ENCODE data around the gene SLC43A1.
A peak's percentile ranks its signal among the peaks of the same experiment; 100 is the strongest.

The SLC43A1 gene

DNA sequence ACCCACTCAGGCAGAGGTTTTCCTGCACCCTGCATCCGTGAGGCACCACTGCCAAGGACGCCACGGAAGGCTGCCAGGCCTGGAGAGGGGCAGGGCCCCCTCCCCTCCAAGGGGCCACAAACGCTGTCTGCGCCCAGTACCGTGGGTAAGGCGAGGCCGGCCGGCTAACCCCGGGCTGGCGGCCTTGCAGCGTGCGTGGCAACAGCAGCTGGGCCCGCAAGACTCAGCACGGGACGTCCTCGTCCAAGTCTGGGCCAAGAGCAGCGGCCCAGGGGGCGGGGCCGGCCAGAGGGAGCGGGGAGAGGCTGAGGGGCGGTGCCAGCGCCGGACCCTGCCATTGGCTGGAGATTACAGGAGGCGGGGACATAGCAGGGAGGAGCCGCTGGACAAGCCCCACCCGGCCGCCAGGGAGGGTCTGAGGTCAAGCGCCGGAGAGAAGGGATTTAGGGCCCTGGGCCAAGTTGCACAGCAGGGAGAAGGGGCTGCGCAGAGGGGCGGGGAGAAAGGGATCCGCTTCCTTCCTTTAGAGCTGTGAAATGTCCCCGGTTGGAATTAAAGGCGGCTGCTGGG is 16.0 kb downstream of the SLC43A1 start:
- H2BK15ac ChIP-seq (ENCODE audit: low read depth, poor library complexity, severe bottlenecking) = no peak overlapping the region
- H4K8ac ChIP-seq (ENCODE audit: low read length) = peak overlapping the region; percentile 59
- H3K9ac ChIP-seq (ENCODE audit: low read length) = peak overlapping the region; percentile 79
- H2AK5ac ChIP-seq (ENCODE audit: low read length, severe bottlenecking) = no peak overlapping the region
- peaks cover 0 to 27% of the 10 kb centered on the region in 2 experiments for H3K36me3 ChIP-seq (ENCODE audit: control insufficient read depth in 1 of 2, insufficient read depth in 2 of 2, low read depth in 1 of 2, low read length in 2 of 2)
- peaks cover 5% of the 10 kb centered on the region for H3K4me1 ChIP-seq (ENCODE audit: control insufficient read depth, insufficient read depth, low read depth, low read length)
- H3K4me2 ChIP-seq (ENCODE audit: low read length, poor library complexity, severe bottlenecking) = peak overlapping the region; percentile 81
- H2AFZ ChIP-seq (ENCODE audit: low read depth, low read length) = peak overlapping the region; percentile 87
- peak overlapping the region; percentile 37 to 63 for H3K4me3 ChIP-seq (ENCODE audit: insufficient read depth in 1 of 2, low read depth in 1 of 2, low read length in 2 of 2)
- peak overlapping the region in 1 of 2 experiments; percentile 37 for H2BK12ac ChIP-seq (ENCODE audit: low read length in 2 of 2)
- no peak overlapping the region for H2BK120ac ChIP-seq (ENCODE audit: low read depth, low read length)
- H4K91ac ChIP-seq (ENCODE audit: low read length) = peak overlapping the region; percentile 73
- H3K79me1 ChIP-seq (replicated peaks; ENCODE audit: low read length, poor library complexity, severe bottlenecking) = peaks cover 2% of the 10 kb centered on the region
- no peak overlapping the region for H2BK5ac ChIP-seq (ENCODE audit: low read depth, low read length, poor library complexity, severe bottlenecking)
- no peaks in the 10 kb centered on the region for H3K27me3 ChIP-seq (ENCODE audit: control insufficient read depth in 1 of 2, insufficient read depth in 1 of 2, low read length in 2 of 2)
- DNase-seq = peak; percentile 91
- peak overlapping the region in 1 of 2 experiments; percentile 86 for H3K14ac ChIP-seq (ENCODE audit: low read length in 2 of 2)
- H3K23ac ChIP-seq (ENCODE audit: low read length in 2 of 2) = no peak overlapping the region
- WGBS = 7% methylated on average over 28 of the region's 35 CpGs
- H3K27ac ChIP-seq (ENCODE audit: low read length, poor library complexity, severe bottlenecking) = no peak overlapping the region
- H3K18ac ChIP-seq (ENCODE audit: low read depth in 1 of 2, low read length in 2 of 2) = peak overlapping the region in 1 of 2 experiments; percentile 80
- no peak overlapping the region for H3K4ac ChIP-seq (ENCODE audit: low read depth in 1 of 2, low read length in 2 of 2)
- H3K9me3 ChIP-seq (ENCODE audit: control insufficient read depth, low read length) = no peaks in the 10 kb centered on the region

DNA sequence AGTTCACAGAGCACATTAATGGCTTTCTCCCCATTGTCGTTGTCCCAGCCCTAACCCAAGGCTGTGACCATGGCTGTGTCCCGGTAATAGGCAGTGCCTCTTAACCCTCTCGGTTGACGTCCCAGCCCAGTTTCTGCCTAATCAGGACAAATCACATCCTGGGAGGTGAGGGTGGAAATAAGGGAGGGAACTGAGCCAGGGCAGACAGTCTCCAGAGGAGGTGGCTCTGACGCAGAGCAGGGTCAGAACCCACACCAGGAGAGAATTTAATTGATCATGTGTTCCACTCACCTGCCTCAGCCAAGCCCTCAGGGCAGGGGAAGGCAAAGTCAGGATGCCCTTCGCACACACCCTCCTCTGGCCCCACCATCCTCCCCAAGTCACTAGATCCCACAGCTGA is 17.0 kb downstream of the SLC43A1 start:
- no peak overlapping the region for H2BK120ac ChIP-seq (ENCODE audit: low read depth, low read length)
- H3K14ac ChIP-seq (ENCODE audit: low read length in 2 of 2) = no peak overlapping the region
- H3K9me3 ChIP-seq (ENCODE audit: control insufficient read depth, low read length) = no peaks in the 10 kb centered on the region
- no peak for DNase-seq
- H3K27ac ChIP-seq (ENCODE audit: low read length, poor library complexity, severe bottlenecking) = no peak overlapping the region
- no peak overlapping the region for H2AFZ ChIP-seq (ENCODE audit: low read depth, low read length)
- H3K9ac ChIP-seq (ENCODE audit: low read length) = no peak overlapping the region
- H2BK15ac ChIP-seq (ENCODE audit: low read depth, poor library complexity, severe bottlenecking) = no peak overlapping the region
- H4K8ac ChIP-seq (ENCODE audit: low read length) = no peak overlapping the region
- no peak overlapping the region for H2AK5ac ChIP-seq (ENCODE audit: low read length, severe bottlenecking)
- H2BK5ac ChIP-seq (ENCODE audit: low read depth, low read length, poor library complexity, severe bottlenecking) = no peak overlapping the region
- no peak overlapping the region for H3K4me2 ChIP-seq (ENCODE audit: low read length, poor library complexity, severe bottlenecking)
- H3K4me3 ChIP-seq (ENCODE audit: insufficient read depth in 1 of 2, low read depth in 1 of 2, low read length in 2 of 2) = no peak overlapping the region
- no peak overlapping the region for H4K91ac ChIP-seq (ENCODE audit: low read length)
- H2BK12ac ChIP-seq (ENCODE audit: low read length in 2 of 2) = no peak overlapping the region
- H3K23ac ChIP-seq (ENCODE audit: low read length in 2 of 2) = peak overlapping the region in 1 of 2 experiments; percentile 68
- H3K18ac ChIP-seq (ENCODE audit: low read depth in 1 of 2, low read length in 2 of 2) = no peak overlapping the region
- 97% methylated on average over 6 of the region's 6 CpGs for WGBS
- H3K36me3 ChIP-seq (ENCODE audit: control insufficient read depth in 1 of 2, insufficient read depth in 2 of 2, low read depth in 1 of 2, low read length in 2 of 2) = peaks cover 0 to 27% of the 10 kb centered on the region in 2 experiments
- no peak overlapping the region for H3K4ac ChIP-seq (ENCODE audit: low read depth in 1 of 2, low read length in 2 of 2)
- H3K4me1 ChIP-seq (ENCODE audit: control insufficient read depth, insufficient read depth, low read depth, low read length) = peaks cover 5% of the 10 kb centered on the region
- peaks cover 2% of the 10 kb centered on the region for H3K79me1 ChIP-seq (replicated peaks; ENCODE audit: low read length, poor library complexity, severe bottlenecking)
- H3K27me3 ChIP-seq (ENCODE audit: control insufficient read depth in 1 of 2, insufficient read depth in 1 of 2, low read length in 2 of 2) = no peaks in the 10 kb centered on the region

DNA sequence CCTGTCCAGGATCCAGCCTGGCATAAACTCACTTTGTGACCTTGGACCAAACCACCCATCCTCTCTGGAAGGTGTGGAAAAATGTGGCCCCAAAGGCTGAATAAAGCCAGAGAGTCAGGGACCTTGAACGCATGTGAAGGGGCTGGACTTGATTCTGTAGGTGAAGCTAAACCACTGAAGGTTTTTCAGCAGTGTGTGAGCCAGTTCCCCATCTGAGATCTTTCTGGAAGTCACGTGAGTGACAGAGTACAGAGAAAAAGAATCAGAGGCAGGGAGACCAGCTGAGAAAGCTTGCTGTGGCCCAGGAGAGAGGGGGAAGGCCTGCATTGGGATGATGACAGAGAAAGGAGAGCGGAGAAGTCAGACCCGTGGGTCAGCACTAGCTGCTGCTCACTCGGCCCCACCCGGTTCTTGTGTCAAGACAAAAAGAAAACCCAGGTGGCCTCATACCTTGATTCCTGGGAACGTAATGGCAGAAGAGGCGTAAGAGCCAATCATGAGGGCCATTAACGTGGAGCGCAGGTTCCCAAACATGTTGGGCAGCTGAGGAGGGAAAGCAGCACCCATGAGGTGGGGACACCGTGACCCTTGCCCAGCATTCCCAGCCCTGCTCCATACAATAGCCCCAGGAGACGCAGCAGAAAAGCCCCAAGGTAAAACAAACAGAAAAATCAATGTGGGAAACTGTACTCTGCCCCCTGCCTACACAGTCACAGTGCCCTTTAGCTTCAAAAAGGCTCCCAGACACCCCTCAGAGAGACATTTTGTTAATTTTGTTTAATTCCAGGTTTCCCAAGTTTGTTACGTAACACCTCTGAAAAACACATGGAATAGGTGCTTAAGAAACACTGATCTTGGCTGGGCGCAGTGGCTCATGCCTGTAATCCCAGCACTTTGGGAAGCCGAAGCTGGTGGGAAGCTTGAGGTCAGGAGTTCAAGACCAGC is 17.9 kb downstream of the SLC43A1 start:
- Histone ChIP-seq H3K79me1 (replicated peaks; ENCODE audit: low read length, poor library complexity, severe bottlenecking) (peaks cover 2% of the 10 kb centered on the region), H2AK5ac (ENCODE audit: low read length, severe bottlenecking) (no peak overlapping the region), H3K27me3 (ENCODE audit: control insufficient read depth in 1 of 2, insufficient read depth in 1 of 2, low read length in 2 of 2) (no peaks in the 10 kb centered on the region), H3K4me2 (ENCODE audit: low read length, poor library complexity, severe bottlenecking) (no peak overlapping the region), H3K9me3 (ENCODE audit: control insufficient read depth, low read length) (no peaks in the 10 kb centered on the region), H2BK12ac (ENCODE audit: low read length in 2 of 2) (no peak overlapping the region), H3K4ac (ENCODE audit: low read depth in 1 of 2, low read length in 2 of 2) (no peak overlapping the region), H3K4me1 (ENCODE audit: control insufficient read depth, insufficient read depth, low read depth, low read length) (peaks cover 5% of the 10 kb centered on the region), H3K27ac (ENCODE audit: low read length, poor library complexity, severe bottlenecking) (no peak overlapping the region), H3K14ac (ENCODE audit: low read length in 2 of 2) (no peak overlapping the region), H3K23ac (ENCODE audit: low read length in 2 of 2) (no peak overlapping the region), H4K8ac (ENCODE audit: low read length) (no peak overlapping the region), H3K36me3 (ENCODE audit: control insufficient read depth in 1 of 2, insufficient read depth in 2 of 2, low read depth in 1 of 2, low read length in 2 of 2) (peaks cover 0 to 31% of the 10 kb centered on the region in 2 experiments), H2BK15ac (ENCODE audit: low read depth, poor library complexity, severe bottlenecking) (no peak overlapping the region), H3K18ac (ENCODE audit: low read depth in 1 of 2, low read length in 2 of 2) (no peak overlapping the region), H2BK120ac (ENCODE audit: low read depth, low read length) (no peak overlapping the region), H3K4me3 (ENCODE audit: insufficient read depth in 1 of 2, low read depth in 1 of 2, low read length in 2 of 2) (no peak overlapping the region), H3K9ac (ENCODE audit: low read length) (no peak overlapping the region), H4K91ac (ENCODE audit: low read length) (no peak overlapping the region), H2BK5ac (ENCODE audit: low read depth, low read length, poor library complexity, severe bottlenecking) (no peak overlapping the region), H2AFZ (ENCODE audit: low read depth, low read length) (no peak overlapping the region)
- DNase-seq = no peak
- WGBS = 92% methylated on average over 15 of the region's 15 CpGs

DNA sequence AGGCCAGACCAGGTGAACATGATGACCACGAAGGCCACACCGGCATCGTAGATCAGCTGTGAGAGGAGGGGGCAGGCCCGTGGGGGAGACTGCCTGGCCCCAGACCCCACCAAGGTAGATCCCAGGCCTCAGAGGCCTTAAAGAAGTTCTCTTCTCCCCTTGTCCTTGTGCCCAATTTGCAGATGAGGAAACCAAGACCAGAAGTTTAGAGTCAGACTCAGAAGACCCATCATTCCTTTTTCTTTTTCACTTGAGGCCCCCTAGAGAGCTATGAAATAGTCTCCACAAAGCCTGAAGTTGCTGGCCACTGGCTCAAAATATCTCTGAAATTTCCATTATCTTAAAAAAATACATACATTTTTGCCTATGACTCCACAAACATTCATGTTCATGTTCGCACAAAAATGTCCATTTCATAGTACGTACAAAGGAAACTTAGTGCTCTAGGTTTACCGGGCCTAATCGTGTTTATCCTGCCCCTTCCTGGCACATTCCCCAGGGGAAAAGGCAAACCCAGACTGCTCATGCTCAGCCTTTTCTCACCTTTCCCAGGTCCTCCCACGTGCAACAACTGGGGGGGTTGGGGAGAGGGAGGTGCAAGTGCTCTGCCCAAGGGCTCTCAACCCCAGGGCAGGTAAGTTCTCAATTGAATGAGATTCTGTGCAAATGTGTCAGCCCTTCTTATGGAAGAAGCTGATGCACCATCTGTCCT is 19.2 kb downstream of the SLC43A1 start:
- DNase-seq = no peak
- no peak overlapping the region for H3K4me2 ChIP-seq (ENCODE audit: low read length, poor library complexity, severe bottlenecking)
- no peak overlapping the region for H2BK15ac ChIP-seq (ENCODE audit: low read depth, poor library complexity, severe bottlenecking)
- H3K79me1 ChIP-seq (replicated peaks; ENCODE audit: low read length, poor library complexity, severe bottlenecking) = peaks cover 2% of the 10 kb centered on the region
- no peak overlapping the region for H4K8ac ChIP-seq (ENCODE audit: low read length)
- no peak overlapping the region for H2AK5ac ChIP-seq (ENCODE audit: low read length, severe bottlenecking)
- no peak overlapping the region for H2AFZ ChIP-seq (ENCODE audit: low read depth, low read length)
- H3K23ac ChIP-seq (ENCODE audit: low read length in 2 of 2) = no peak overlapping the region
- H3K9ac ChIP-seq (ENCODE audit: low read length) = no peak overlapping the region
- no peak overlapping the region for H3K27ac ChIP-seq (ENCODE audit: low read length, poor library complexity, severe bottlenecking)
- WGBS = 96% methylated on average over 8 of the region's 9 CpGs
- H3K27me3 ChIP-seq (ENCODE audit: control insufficient read depth in 1 of 2, insufficient read depth in 1 of 2, low read length in 2 of 2) = no peaks in the 10 kb centered on the region
- peaks cover 0 to 31% of the 10 kb centered on the region in 2 experiments for H3K36me3 ChIP-seq (ENCODE audit: control insufficient read depth in 1 of 2, insufficient read depth in 2 of 2, low read depth in 1 of 2, low read length in 2 of 2)
- no peak overlapping the region for H3K18ac ChIP-seq (ENCODE audit: low read depth in 1 of 2, low read length in 2 of 2)
- H3K4ac ChIP-seq (ENCODE audit: low read depth in 1 of 2, low read length in 2 of 2) = no peak overlapping the region
- peaks cover 5% of the 10 kb centered on the region for H3K4me1 ChIP-seq (ENCODE audit: control insufficient read depth, insufficient read depth, low read depth, low read length)
- no peak overlapping the region for H3K4me3 ChIP-seq (ENCODE audit: insufficient read depth in 1 of 2, low read depth in 1 of 2, low read length in 2 of 2)
- H4K91ac ChIP-seq (ENCODE audit: low read length) = no peak overlapping the region
- H3K14ac ChIP-seq (ENCODE audit: low read length in 2 of 2) = no peak overlapping the region
- no peaks in the 10 kb centered on the region for H3K9me3 ChIP-seq (ENCODE audit: control insufficient read depth, low read length)
- H2BK120ac ChIP-seq (ENCODE audit: low read depth, low read length) = no peak overlapping the region
- no peak overlapping the region for H2BK12ac ChIP-seq (ENCODE audit: low read length in 2 of 2)
- H2BK5ac ChIP-seq (ENCODE audit: low read depth, low read length, poor library complexity, severe bottlenecking) = no peak overlapping the region

Data from mesenchymal stem cell (in vitro differentiated cells and primary cell).